COLO829 (cell line): Measurements from ENCODE around the gene ZNF580.

ENCODE experiments used
- DNase-seq: peaks from one replicate; pipeline ENCODE4 v3.0.0; 2012; ENCODE audit warnings: low spot score

The ZNF580 gene

DNA sequence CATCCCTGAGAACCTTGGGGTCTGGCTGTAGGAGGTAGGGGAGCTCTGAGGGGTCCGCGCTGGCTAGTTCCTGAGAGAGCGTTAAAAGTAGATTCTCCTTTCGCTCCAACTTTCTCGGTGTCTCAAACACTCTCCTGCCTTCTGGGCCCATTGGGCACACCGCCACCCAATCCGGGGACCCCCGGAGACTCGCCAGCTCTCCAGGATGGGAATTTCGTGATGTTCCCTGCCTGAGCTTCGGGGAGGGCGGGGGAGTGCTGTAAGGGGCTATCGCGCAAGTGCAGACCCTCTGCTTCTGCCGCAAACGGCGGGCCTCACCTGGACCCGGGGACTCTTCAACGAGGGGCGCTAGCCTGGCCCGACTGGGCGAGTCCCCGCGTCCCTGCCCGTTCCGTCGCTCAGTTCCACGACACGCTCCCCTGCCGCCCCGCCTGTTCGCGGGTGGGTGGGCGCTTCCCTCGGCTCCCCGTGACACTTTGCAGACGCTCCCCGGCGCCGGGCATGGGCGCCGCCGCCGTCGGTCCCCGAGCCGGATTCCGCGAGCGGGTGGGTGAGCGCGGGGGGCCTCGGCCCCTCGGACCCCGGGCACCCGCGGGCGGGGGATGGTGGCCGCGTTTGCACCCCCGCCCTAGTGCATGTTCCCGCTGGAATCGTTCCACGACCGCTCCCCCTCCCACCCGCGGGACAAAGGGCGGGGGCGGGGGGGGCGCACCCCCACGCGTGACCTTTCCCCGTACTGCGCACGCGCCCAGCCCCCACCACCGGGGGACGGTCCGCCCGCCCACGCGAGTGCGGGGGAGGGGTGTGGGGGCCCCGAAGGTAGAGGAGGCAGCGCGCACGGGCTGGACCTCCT, 7.2 kb downstream of the ZNF580 start, which contains the start of gene CCDC106:
Gene CCDC106 (plus strand): TSS at position 481 of the 853 bp plus-strand sequence. CDS start 835 bp downstream, outside the sequence.
- no peak for DNase-seq

DNA sequence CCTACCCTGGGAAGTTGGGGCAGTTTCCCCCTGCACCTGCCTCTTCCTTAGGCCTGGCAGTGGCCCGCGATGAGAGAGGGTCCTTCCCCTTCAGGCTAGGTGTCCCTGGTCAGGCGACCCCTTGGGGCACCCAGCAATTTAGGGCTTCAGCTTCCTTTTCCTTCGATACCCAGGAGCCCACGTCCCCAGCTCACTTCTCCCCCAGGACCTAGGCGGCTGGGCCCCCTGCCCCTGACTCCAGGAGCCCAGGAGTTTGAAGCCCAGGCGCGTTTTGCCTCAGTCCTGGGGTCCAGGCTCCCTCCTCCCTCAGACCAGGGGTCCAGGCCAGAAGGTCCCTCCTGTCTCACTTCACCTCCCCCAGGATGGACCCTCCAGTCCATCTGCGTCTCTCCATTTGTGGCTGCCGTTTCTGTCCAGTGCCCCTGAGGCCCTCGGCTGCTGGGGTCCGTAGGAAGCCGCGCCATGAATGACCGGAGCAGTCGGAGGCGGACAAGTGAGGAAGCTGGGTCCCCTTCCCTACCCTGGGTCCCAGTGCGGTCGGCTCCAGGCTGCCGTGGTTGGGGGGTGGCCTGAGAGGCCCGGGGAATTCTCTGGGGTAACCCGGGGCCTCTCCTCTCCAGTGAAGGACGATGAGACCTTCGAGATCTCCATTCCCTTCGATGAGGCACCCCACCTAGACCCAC, 7.9 kb downstream of the ZNF580 start:
- DNase-seq, result no peak

DNA sequence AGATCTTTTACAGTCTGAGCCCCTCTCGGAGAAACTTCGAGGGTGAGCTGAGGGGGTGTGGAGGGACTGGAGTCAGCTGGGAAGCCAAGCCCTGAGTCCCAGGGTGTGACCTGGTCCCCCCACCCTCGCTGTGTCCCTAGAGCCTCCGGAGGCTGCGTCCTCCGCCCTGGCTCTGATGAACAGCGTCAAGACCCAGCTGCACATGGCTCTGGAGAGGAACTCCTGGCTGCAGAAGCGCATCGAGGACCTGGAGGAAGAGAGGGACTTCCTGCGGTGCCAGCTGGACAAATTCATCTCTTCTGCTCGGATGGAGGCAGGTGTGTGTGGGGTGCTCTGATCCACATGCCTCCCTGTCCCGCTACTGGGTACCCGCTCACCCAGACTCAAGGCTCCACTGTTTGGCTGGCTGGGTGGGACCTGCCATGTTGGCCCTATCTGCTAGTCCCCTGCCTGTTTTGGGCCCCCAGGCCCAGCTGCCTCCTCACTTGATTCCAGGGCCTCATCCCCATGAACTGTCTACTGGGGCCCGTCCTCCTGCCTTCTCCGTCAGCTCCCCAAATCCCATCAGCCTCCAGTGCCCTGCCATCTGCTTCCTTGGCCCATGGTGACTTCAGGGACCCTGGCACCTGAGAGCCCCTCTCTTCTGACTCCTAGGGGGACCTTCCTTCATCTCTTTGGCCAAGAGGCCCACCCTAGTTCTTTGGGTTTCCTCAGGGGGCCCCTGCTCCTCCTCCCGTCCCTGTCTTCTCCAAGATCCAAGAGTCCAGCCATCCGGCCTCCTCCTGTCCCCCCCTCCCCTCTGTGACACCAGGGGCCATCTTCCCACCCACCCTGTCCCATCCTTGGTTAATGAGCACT, 8.7 kb downstream of the ZNF580 start:
- DNase-seq, result no peak

DNA sequence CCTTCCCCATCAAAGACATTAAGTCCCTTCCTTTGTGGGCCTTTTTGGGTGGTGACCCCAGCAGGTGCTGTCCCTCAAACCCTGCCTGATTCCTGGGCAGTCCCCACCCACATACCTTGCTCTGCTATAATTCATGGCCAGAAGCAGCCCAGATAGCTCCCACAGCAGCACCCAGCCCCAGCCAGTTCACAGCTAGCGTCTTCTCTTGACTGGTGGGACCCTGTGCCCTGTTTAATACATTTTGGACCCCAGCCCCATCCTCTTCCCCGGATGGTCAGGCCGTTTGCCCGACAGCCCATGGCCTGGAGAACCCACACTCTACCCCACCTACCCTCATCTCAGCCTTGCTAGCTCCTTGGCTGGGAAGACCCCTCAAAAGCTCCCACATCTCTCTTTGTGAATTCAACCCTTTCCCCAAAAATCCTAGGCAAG, 9.3 kb downstream of the ZNF580 start:
- DNase-seq, result no peak

DNA sequence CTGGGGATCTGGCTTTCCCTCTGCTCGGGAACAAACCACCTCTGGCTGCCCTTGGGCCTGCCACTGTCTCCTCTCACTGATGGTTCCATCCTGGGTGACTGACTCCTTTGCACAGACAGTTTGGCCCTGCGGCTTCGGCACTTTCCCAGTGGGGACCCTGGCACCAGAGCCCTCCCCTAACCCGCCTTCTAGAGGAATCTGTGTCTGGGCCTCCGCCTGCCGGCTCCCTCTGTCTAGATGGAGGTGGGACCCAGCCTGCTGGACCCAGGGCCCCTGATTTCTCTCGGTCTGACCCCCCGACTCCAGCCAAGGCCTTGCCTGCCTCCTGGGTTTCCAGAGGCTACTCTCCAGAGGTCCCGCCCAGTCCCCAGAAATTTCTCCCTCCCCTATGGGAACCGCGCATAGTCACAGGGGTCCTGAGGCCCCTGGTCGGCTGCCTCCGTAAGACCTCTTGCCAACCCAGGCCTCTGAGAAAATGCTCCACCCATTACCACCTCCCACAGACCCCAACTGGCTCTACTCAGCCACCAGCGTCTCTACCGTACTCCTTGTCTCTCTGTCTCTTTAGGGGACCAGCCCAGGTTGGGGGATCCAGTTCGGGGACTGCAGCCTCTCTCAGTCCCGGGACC, 9.9 kb downstream of the ZNF580 start:
- no peak for DNase-seq

DNA sequence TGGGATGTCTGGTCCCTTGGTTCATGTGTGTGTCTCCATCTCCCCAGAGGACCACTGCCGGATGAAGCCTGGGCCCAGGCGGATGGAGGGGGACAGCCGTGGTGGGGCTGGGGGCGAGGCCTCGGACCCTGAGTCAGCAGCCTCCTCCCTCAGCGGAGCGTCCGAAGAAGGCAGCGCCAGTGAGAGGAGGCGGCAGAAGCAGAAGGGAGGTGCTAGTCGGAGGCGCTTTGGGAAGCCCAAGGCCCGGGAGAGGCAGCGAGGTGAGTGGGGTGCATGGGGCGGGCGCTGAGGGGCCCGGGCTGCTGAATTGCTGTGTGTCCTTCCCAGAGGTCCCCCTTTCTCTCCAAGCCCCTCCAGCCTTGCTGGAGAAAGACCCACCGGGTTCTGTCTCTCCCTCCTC, 10.4 kb downstream of the ZNF580 start:
- DNase-seq, result no peak

DNA sequence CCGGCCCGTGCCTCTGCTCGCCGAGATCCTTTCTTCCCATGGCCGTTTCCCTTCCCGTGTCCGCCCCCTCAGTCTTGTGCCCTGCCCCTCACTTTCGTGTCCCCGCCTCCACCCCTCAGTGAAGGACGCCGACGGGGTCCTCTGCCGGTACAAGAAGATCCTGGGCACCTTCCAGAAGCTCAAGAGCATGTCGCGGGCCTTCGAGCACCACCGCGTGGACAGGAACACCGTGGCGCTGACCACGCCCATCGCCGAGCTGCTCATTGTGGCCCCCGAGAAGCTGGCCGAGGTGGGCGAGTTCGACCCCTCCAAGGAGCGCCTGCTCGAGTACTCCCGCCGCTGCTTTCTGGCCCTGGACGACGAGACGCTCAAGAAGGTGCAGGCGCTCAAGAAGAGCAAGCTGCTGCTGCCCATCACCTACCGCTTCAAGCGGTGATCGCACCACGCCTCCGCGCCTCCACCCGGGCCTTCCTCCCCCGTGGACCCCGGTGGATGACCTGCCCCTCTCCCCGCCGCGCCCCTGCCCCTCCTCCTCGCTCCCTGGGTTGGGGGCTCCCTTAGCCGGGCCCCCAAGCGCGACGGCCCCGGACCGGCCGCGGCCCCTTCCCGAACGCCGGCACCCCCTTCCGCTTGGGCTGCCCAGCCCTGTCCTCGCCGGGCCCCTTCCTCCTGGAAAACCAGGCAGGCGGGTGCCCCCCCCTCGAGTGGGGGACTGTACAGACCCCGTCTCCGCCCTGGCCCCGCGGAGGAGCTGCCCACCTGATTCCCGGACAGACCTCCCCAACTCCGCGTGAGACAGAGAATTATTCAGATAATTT, 11.7 kb downstream of the ZNF580 start:
- DNase-seq, result no peak

DNA sequence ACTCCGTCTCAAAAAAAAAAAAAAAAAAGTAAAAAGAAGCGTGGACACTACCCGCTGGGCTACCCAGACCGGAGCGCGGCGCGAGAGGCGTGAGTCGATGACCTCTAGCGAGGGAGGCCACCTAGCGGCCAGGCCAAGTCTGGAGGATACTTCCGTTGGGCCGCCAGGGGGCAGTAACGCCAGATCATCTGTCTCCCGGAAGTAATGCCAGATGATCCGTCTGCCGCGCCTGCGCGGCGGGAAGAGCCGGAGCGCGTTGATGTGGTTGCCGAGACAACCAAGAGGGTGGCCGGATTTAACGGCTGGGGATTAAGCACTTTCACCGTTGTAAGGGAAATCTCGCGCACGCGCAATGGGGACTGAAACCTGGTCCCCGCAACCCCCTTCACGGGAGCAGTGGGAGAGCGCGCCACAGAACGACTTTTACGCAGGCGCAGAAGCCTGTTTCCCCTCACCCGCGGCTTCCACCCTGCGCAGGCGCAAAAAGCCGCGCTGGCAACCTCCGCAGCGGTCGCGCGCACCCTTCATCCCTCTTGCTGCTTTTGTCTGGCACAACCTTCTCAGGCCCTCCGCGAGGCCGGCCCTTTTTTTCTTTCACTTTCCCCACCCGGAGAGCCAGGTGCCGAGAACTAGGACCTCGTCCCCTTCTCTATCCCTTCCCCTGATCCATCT, 13.0 kb downstream of the ZNF580 start:
- peak; percentile 98 for DNase-seq

DNA sequence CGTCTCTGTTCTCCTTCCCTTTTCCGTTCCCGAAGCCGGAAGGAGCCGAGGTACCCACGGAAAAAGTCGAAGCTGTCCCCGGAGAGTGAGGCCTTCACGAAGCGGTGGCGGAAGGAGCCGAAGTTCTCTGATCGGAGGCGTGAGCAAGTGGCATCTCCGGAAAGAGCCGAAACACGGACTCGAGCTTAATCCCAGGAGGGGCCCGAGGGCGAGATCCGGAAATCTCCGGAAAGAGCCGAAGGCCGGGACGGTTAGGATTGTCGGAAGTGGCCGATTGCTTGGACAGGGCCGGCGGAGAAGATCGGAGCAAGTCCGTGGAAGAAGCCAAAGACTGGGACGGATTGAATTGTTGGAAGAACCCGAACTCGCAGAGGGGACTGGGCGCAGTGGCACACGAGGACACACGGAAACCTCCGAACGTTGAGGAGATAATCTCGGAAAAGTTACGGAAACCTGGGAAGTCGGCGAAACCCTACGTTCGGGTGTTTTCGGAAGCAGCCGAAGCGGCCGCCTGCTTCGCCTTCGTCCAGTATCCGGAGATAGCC, 13.6 kb downstream of the ZNF580 start:
- peak; percentile 98 for DNase-seq

DNA sequence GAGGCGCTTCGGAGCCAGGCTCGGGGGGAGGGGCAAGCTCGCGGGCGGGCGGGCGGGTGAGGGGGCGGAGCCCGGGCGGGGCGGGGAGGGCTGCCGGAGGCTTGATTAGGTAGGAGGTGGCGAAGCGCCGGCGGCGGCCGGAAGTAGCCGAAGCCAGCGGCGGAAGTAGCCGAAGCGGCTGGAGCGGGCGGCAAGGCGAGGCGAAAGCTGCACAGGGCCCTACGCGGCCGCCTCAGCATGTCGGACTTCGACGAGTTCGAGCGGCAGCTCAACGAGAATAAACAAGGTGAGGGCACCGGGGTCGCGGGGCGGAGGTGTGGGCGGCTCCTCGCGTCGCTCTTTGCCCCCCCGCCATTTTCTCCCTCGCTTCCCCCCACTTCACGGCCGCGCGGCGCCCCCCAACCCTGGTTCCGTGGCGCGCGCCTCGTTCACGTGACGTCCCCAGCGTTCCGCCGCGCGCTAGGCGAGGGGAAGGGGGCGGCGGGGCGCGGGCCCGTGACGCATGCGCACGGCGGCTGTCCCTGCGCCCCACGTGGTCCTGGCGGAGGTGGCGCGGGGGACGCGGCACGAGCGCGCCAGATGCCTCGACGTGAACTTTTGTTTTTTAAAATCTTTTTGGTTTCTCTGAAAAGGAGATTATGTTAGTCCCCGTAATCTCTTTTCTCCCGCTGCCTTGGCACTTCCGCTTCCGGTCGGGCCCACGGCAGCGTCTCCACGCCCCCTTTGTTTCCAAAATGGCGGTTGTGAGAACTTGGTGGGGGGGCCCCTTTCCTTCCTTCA, 14.3 kb downstream of the ZNF580 start, which contains the start of gene U2AF2:
Gene U2AF2 (plus strand): TSS at position 168 of the 780 bp plus-strand sequence. CDS start 70 bp downstream, at position 238.
- DNase-seq, result peak; percentile 94

DNA sequence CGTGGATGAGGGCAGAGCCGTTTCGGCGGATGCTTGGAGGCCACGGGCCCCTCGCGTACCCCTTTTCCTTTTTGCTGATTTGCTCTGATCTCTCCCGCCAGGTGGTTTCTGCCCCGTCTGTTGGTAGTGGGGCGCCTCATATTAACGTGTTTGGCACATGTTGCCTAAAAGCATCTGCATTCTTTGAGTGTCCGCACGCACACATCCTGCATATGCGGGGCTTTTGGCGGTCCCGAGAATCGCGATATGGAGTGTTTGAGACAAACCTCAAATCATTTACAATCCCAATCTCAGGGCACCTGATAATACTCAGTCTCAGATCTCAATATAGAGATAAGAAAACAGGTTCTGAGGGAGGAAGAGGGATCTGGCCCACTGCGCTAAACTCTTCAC, 14.8 kb downstream of the ZNF580 start:
- DNase-seq, result no peak

DNA sequence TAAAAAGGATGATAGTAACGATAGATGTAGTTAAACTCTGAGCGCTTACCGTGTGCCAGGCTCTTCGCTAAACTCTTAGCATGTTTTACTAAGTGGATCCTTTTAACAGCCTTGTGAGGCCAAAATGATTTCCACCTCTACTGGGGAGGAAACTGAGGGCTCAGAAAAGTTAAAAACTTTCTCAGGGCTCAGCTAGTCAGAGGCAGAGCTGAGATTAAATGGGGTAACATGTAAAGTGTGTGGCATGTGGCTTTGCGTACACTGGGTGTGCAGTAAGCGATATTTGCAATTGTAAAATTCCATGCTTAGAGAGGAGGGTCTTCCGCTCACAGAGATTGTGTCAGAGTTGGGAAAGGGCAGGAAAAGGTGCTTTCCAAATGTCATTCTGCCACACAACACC, 15.8 kb downstream of the ZNF580 start:
- DNase-seq, result no peak

DNA sequence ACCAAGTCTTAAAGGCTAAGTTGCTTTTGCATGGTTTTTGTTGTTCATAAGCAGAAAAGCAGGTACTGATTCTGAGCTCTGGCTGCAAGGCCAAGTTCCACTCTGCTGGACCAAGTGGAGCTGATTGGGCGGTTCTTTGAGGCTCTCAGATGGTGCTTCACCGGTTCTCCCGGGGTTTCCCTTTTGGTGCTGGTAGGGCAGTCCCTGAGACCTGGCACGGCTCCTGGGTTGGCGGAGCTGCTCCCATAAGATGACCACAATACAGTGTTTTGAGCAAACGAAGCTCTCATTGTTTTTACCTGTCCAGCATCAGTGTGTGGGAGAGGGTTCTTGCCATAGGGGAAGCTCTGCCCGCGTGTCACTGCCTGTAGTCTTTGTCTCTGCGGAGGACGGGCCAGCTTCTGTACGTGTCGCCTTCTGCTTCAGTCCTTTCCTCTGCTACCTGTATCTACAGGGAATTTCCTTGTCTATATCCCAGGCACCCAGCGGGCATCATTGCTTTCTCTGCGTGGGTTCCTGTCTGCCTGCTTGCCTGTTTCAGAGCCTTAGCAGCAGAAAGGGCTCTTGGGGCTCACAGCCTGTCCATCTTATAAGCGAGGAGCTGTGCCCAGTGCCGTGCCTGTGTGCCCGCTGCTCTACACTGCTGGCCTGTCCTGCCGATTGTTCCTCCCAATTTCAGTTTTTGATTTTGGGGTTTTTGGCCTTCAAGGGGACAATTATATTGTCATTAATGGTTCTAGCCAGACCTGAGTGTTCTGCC, 16.4 kb downstream of the ZNF580 start:
- DNase-seq, result no peak

DNA sequence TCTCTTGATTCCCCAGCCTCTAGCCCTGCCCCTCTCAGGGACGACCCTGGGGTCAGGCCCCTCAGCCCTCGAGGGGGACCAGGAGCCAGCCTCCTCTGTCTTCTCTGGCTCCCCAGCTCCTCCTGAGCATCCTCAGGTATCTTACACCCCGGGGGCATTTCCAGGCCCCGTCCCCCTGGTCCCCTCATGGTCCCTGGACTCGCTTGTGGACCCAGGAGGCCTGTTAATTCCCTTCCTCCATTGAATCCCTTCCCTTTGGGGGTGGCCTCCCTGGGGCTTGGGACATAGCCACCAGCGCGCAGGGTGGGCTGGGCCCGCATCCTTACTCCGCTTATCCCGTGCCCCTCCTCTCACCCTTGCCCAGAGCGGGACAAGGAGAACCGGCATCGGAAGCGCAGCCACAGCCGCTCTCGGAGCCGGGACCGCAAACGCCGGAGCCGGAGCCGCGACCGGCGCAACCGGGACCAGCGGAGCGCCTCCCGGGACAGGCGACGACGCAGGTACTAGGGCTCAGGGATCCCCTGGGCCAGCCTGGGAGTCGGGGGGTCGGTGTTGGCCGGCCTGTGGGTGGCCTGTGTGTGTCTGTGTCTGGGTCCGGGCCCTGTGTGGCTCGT, 18.2 kb downstream of the ZNF580 start:
- no peak for DNase-seq

DNA sequence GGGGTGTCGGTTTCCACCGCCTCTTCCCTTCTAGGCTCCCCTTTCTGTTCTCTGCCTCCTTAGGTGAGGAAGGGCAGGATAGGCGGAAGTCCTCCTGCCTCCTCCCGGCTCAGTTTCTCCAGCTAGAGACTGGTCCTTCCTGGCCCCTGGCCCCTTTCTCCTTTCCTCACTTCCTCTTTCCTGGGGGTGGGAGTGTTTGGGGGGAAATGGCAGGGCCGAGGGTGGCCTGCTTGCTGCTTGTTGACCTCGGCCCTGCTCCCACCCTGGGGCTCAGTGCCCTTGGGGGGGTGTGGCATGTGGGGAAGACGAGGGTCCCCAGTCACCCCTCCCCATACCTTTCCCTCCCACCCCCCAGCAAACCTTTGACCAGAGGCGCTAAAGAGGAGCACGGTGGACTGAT, 19.0 kb downstream of the ZNF580 start:
- DNase-seq, result no peak

DNA sequence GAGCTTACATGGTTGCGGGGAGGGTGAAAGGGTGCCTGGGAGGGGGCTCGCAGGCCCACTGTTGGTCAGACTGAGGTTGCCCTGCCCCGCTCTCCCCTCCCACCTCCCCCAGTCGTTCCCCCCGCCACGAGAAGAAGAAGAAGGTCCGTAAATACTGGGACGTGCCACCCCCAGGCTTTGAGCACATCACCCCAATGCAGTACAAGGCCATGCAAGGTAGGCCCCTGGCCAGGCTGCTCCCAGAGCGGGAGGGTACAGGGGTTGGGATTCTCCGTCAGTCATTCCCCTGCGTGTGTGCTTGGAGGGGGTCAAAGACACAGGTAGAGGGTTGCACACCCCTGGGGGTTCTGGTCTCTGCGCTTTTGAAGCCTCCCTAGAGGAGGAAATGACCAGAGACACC, 19.6 kb downstream of the ZNF580 start:
- no peak for DNase-seq

DNA sequence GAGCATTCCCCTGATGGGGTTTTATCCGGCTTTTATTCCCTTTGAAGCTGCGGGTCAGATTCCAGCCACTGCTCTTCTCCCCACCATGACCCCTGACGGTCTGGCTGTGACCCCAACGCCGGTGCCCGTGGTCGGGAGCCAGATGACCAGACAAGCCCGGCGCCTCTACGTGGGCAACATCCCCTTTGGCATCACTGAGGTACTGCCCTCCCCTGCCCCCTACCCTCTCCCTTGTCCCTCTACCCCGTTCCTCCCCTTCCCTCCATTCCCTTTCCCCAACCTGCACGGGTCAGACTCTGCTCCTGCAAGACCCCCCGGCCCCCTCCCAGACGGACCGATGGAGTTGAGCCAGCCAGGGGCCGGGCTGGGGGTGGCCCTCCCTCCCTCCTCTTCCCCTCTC, 20.2 kb downstream of the ZNF580 start:
- DNase-seq, result no peak

DNA sequence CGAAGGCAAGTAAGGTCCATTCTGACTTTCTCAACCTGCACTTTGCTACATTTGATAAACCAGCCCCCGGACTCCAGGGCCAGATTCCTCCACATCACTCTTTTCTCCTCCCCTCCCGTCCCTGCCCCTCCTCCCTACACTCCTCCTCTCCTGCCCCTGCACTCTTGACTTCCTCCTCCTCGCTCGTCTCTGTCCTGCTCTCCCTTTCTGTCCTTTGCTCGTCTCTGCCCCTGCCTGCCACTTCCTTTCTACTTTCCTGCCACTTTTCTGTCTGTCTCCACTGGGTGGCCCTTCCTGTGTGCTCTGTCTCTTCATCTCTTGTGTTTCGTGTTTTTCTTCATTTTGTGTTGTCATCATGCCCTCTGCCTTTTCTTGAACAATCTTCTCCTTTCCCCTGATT, 21.0 kb downstream of the ZNF580 start:
- no peak for DNase-seq
